ENCODE results near the gene CPM. TPM values are rescaled to one million over a fixed set of nuclear protein-coding genes. Genes with fewer than 3 reads are reported as not detected.

Gene CPM
- total and polyA plus RNA-seq, 2 of the 4 experiments (the other 2 are of a cell fraction): 2.0 to 8.8 TPM

DNA sequence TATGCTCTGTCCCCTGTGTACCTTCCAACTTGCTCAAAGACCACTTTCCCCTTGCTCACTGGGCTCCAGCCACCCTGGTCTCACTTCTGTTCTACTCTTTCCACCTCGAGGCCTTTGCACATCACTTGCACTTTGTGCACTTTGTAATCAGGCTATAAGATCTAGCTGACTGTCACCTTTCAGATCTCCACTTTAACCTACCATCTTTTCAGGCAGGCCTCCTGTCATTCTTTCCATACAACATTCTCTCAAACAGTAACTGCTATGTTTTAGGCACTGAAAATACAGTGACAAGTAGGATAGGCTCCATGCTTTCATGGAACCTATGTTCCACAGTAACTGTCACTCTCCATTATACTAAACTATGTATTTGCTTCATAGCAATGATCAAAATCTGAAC lies 14.0 kb downstream of the CPM start:
- Histone ChIP-seq H4K5ac (ENCODE audit: low read depth, low read length) (no peak overlapping the region), H2AFZ (replicated peaks; ENCODE audit: low read length, poor library complexity) (no peak overlapping the region), H2BK15ac (ENCODE audit: low read depth, low read length) (no peak overlapping the region), H3K9ac (ENCODE audit: low read depth, low read length) (no peak overlapping the region), H3K56ac (ENCODE audit: extremely low read depth, insufficient read depth, low read length) (no peak overlapping the region), H3K4ac (ENCODE audit: low read depth, low read length) (no peak overlapping the region), H3K23ac (ENCODE audit: low read depth, low read length) (no peak overlapping the region), H3K27ac (ENCODE audit: insufficient read depth, low read length) (no peak overlapping the region), H3K14ac (replicated peaks; ENCODE audit: low read depth, low read length) (no peak overlapping the region), H3K9me1 (ENCODE audit: insufficient read depth, low read length) (0 out of 2 replicates have a peak, but pooled peaks cover 4% of the 10 kb centered on the region), H3K36me3 (ENCODE audit: control insufficient read depth, insufficient read depth, low read length) (no peaks in the 10 kb centered on the region), H2AK5ac (ENCODE audit: low read depth, low read length) (no peak overlapping the region), H3K18ac (ENCODE audit: low read depth, low read length) (no peak overlapping the region), H4K20me1 (ENCODE audit: insufficient read depth, low read length) (no peaks in the 10 kb centered on the region), H4K8ac (ENCODE audit: low read depth in 2 of 2, low read length in 2 of 2) (no peak overlapping the region), H3K27me3 (ENCODE audit: control insufficient read depth, insufficient read depth, low read length) (no peaks in the 10 kb centered on the region), H2BK120ac (ENCODE audit: low read depth, low read length) (no peak overlapping the region), H3K4me1 (ENCODE audit: control insufficient read depth, insufficient read depth, low read length) (0 out of 2 replicates have a peak, but pooled peaks cover 3% of the 10 kb centered on the region), H3K9me3 (ENCODE audit: control insufficient read depth, insufficient read depth, low read length) (no peaks in the 10 kb centered on the region), H4K91ac (ENCODE audit: insufficient read depth, low read depth, low read length) (no peak overlapping the region), H2AK9ac (replicated peaks; ENCODE audit: low read depth, low read length, poor library complexity) (no peak overlapping the region), H3K4me2 (ENCODE audit: low read depth, low read length) (no peak overlapping the region), H2BK5ac (ENCODE audit: low read depth, low read length, poor library complexity, severe bottlenecking) (no peak overlapping the region), H3K79me1 (ENCODE audit: low read depth in 1 of 2, low read length in 2 of 2) (no peaks in the 10 kb centered on the region), H3K4me3 (ENCODE audit: insufficient read depth, low read depth, low read length) (no peak overlapping the region), H2BK20ac (ENCODE audit: low read depth, low read length) (no peak overlapping the region)
- no peak for TF ChIP-seq POLR2A (IDR thresholded peaks at IDR 0.05; ENCODE audit: low read depth, low read length)
- no peak for TF ChIP-seq RAD21 (IDR thresholded peaks at IDR 0.05; ENCODE audit: low read length)
- TF ChIP-seq SMC3 (IDR thresholded peaks at IDR 0.05; ENCODE audit: low read depth, low read length): no peak
- no peak for TF ChIP-seq RFX5 (IDR thresholded peaks at IDR 0.05; ENCODE audit: low read depth, low read length)
- TF ChIP-seq FOS (IDR thresholded peaks at IDR 0.05; ENCODE audit: low read depth, low read length): no peak
- no peak for TF ChIP-seq MAZ (IDR thresholded peaks at IDR 0.05; ENCODE audit: borderline replicate concordance, low read depth, low read length)
- TF ChIP-seq RCOR1 (IDR thresholded peaks at IDR 0.05; ENCODE audit: insufficient replicate concordance, low read length): no peak
- TF ChIP-seq CHD1 (IDR thresholded peaks at IDR 0.05; ENCODE audit: low read depth, low read length): no peak
- TF ChIP-seq, protein P1, sequence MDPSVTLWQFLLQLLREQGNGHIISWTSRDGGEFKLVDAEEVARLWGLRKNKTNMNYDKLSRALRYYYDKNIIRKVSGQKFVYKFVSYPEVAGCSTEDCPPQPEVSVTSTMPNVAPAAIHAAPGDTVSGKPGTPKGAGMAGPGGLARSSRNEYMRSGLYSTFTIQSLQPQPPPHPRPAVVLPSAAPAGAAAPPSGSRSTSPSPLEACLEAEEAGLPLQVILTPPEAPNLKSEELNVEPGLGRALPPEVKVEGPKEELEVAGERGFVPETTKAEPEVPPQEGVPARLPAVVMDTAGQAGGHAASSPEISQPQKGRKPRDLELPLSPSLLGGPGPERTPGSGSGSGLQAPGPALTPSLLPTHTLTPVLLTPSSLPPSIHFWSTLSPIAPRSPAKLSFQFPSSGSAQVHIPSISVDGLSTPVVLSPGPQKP (IDR thresholded peaks at IDR 0.05; ENCODE audit: borderline replicate concordance, low read depth, low read length): no peak
- TF ChIP-seq, protein P2, sequence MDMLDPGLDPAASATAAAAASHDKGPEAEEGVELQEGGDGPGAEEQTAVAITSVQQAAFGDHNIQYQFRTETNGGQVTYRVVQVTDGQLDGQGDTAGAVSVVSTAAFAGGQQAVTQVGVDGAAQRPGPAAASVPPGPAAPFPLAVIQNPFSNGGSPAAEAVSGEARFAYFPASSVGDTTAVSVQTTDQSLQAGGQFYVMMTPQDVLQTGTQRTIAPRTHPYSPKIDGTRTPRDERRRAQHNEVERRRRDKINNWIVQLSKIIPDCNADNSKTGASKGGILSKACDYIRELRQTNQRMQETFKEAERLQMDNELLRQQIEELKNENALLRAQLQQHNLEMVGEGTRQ (IDR thresholded peaks at IDR 0.05; ENCODE audit: low read depth, low read length): no peak
- no peak for TF ChIP-seq NFE2L2 (IDR thresholded peaks at IDR 0.05; ENCODE audit: low read depth, low read length)
- no peak for TF ChIP-seq MAFK (IDR thresholded peaks at IDR 0.05; ENCODE audit: low read depth, low read length)
- in situ Hi-C loops (cut with MboI; ENCODE audit: low sequenced_read_pairs) (no loop called here), intact Hi-C loops (cut with micrococcal nuclease) (no loop called here), dilution Hi-C loops (cut with HindIII; ENCODE audit: low sequenced_read_pairs, unreplicated experiment) (no loop called here)
- WGBS, 2 experiments (ENCODE audit: extremely low coverage in 2 of 2, insufficient read length in 1 of 2): 40% methylated on average over 1 of the region's 1 CpG; no CpG with 5 or more reads in 1 of the 2 experiments
- ATAC-seq (ENCODE audit: low read depth) (no peak), DNase-seq (no peak)
- ChIA-PET POLR2A (ENCODE audit: unreplicated experiment) (no interaction called here), CTCF (no interaction called here)
- no TSS peak for BruUV-seq (replicated peaks)
